ENCODE results near the gene HCN3. TPM values are rescaled to one million over a fixed set of nuclear protein-coding genes. Genes with fewer than 3 reads are reported as not detected.
A peak's percentile ranks its signal among the peaks of the same experiment; 100 is the strongest.

The HCN3 gene
- total RNA-seq, 4 donors from 2014 or later, result 13.0 to 34.0 (median 22.2) TPM

DNA sequence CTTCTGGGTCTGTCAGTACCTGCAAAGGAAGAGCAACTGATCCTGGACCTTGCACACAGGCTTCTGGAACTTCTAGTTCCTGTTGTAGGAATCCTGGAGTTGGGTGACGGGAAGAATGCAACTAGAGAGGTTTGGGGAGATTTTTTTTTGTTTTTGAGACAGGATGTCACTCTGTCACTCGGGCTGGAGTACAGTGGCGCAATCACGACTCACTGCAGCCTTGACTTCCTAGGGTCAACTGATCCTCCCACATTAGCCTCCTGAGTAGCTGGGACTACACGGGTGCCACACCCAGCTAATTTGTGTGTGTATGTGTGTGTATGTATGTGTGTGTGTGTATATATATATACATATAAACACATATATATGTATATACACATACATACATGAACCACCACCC, 40.8 kb upstream of the HCN3 start:
- DNase-seq, result no peak
- Histone ChIP-seq H3K27me3 (no peaks in the 10 kb centered on the region), H3K36me3 (peaks cover 0 to 14% (median 7%) of the 10 kb centered on the region in 4 donors), H3K4me3 (no peak overlapping the region), H3K9me3 (no peaks in the 10 kb centered on the region), H3K27ac (no peak overlapping the region), H3K4me1 (peaks cover 8 to 20% (median 10%) of the 10 kb centered on the region in 4 donors)
- no peak for TF ChIP-seq EP300 (IDR thresholded peaks at IDR 0.05; ENCODE audit: low read depth)
- in situ Hi-C loops (cut with MboI; ENCODE audit: low pct_ligation_motif_present in 1 of 4, low pct_unique_long_range_greater_than_20kb in 1 of 4, low sequenced_read_pairs in 3 of 4) (no loop called here), intact Hi-C loops (cut with DNase I; ENCODE audit: low total_unique reads) (no loop called here)
- 82% methylated on average over 5 of the region's 5 CpGs; no CpG with 5 or more reads in 1 of the 2 donors for WGBS, 2 donors (ENCODE audit: low coverage in 1 of 2)

GRCh38 chr1:155241069-155241679, 36.1 kb upstream of the HCN3 start:
- 11% methylated on average over 4 of the region's 4 CpGs; no CpG with 5 or more reads in 1 of the 2 donors for WGBS, 2 donors (ENCODE audit: low coverage in 1 of 2)
- intact Hi-C loops (cut with DNase I; ENCODE audit: low total_unique reads) (no loop called here), in situ Hi-C loops (cut with MboI; ENCODE audit: low pct_ligation_motif_present in 1 of 4, low pct_unique_long_range_greater_than_20kb in 1 of 4, low sequenced_read_pairs in 3 of 4) (no loop called here)
- DNase-seq, result peak; percentile 84
- no peaks in the 10 kb centered on the region for H3K9me3 ChIP-seq
- H3K27me3 ChIP-seq, result no peaks in the 10 kb centered on the region
- TF ChIP-seq POLR2AphosphoS5 (IDR thresholded peaks at IDR 0.05) (peak; percentile 23 to 70 (median 37)), EP300 (IDR thresholded peaks at IDR 0.05; ENCODE audit: low read depth) (no peak)
- H3K27ac ChIP-seq, result peak overlapping the region; percentile 65 to 97 (median 78)
- peak overlapping the region in 3 of 4 donors; percentile 16 to 58 (median 28) for H3K4me3 ChIP-seq
- peaks cover 20 to 46% (median 32%) of the 10 kb centered on the region in 4 donors for H3K4me1 ChIP-seq
- H3K36me3 ChIP-seq, result peaks cover 0 to 11% (median 5%) of the 10 kb centered on the region in 4 donors

DNA sequence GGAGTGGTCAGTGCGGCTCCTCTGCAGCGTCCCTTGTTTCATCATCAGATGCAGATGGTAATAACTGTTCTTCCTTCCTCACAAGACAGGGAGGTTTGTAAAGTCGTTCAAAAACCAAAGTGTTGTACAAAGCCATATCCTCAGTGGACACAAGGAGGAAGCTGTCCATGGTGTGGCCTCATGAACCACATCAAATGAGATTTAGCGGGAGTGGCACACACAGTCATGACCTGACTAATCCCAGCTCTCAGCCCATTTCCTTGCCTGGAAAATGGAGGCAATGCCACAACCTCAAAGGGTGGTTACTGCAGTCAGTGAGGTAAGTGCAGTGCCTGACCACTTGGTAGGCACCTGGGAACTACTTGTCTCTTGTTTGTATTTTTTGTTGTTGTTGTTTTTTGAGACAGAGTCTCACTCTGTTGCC, 35.4 kb upstream of the HCN3 start:
- no peak for DNase-seq
- TF ChIP-seq POLR2AphosphoS5 (IDR thresholded peaks at IDR 0.05), result no peak
- no peak for TF ChIP-seq EP300 (IDR thresholded peaks at IDR 0.05; ENCODE audit: low read depth)
- TF ChIP-seq POLR2A (IDR thresholded peaks at IDR 0.05), result no peak
- TF ChIP-seq CTCF (IDR thresholded peaks at IDR 0.05), result no peak
- H3K36me3 ChIP-seq, result peaks cover 0 to 4% (median 2%) of the 10 kb centered on the region in 4 donors
- in situ Hi-C loops (cut with MboI; ENCODE audit: low pct_ligation_motif_present in 1 of 4, low pct_unique_long_range_greater_than_20kb in 1 of 4, low sequenced_read_pairs in 3 of 4) (no loop called here), intact Hi-C loops (cut with DNase I; ENCODE audit: low total_unique reads) (no loop called here)
- no peak overlapping the region for H3K4me3 ChIP-seq
- H3K27ac ChIP-seq, result peak overlapping the region; percentile 90 to 97 (median 94)
- H3K4me1 ChIP-seq, result peaks cover 20 to 46% (median 32%) of the 10 kb centered on the region in 4 donors
- H3K9me3 ChIP-seq, result no peaks in the 10 kb centered on the region
- no peaks in the 10 kb centered on the region for H3K27me3 ChIP-seq
- 65% methylated on average over 4 of the region's 4 CpGs; no CpG with 5 or more reads in 1 of the 2 donors for WGBS, 2 donors (ENCODE audit: low coverage in 1 of 2)

DNA sequence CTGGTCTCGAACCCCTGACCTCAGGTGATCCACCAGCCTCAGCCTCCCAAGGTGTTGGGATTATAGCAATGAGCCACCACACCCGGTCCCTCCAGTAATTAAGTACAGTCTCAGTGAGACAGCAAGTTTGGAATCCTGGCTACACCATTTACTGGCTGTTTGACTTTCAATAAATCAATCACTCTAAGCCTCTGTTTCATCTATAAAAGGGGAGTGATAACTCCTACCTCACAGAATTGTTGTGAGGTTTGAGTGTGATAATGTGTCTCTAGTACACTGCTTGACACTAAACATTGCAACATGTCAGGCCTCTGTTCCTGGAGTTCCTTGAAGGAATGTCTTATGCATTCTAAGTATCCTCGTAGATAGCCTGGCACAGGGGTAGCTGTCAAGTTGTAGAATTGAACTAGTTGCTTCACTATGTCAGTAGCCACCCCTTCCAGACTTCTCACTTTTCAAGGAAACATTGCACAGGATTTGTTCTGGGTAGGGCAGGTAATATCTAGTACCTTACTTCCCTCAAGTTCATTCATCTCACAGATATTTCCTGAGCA, 34.4 kb upstream of the HCN3 start:
- TF ChIP-seq POLR2AphosphoS5 (IDR thresholded peaks at IDR 0.05) (peak in 1 of 3 donors; percentile 36), POLR2A (IDR thresholded peaks at IDR 0.05) (no peak)
- intact Hi-C loops (cut with DNase I; ENCODE audit: low total_unique reads), result no loop called here
- Histone ChIP-seq H3K4me3 (no peak overlapping the region), H3K27ac (peak overlapping the region; percentile 90 to 97 (median 94)), H3K36me3 (no peaks in the 10 kb centered on the region), H3K9me3 (no peaks in the 10 kb centered on the region), H3K4me1 (peaks cover 20 to 46% (median 32%) of the 10 kb centered on the region in 4 donors), H3K27me3 (no peaks in the 10 kb centered on the region)
- in situ Hi-C loops (cut with MboI; ENCODE audit: low pct_ligation_motif_present in 1 of 4, low pct_unique_long_range_greater_than_20kb in 1 of 4, low sequenced_read_pairs in 3 of 4), result no loop called here
- WGBS, 2 donors (ENCODE audit: low coverage in 1 of 2), result 49 to 80% methylated on average over 1 to 3 of the region's 3 CpGs
- DNase-seq, result no peak

- 0 to 1% methylated on average over 10 to 53 of the region's 53 CpGs for WGBS, 2 donors (ENCODE audit: low coverage in 1 of 2)
- peak overlapping the region; percentile 90 to 97 (median 94) for H3K27ac ChIP-seq
- H3K9me3 ChIP-seq, result no peaks in the 10 kb centered on the region
- H3K36me3 ChIP-seq, result no peaks in the 10 kb centered on the region
- TF ChIP-seq POLR2AphosphoS5 (IDR thresholded peaks at IDR 0.05) (peak; percentile 88 to 91 (median 88)), EP300 (IDR thresholded peaks at IDR 0.05; ENCODE audit: low read depth) (no peak), POLR2A (IDR thresholded peaks at IDR 0.05) (peak; percentile 87), CTCF (IDR thresholded peaks at IDR 0.05) (peak; percentile 27 to 99 (median 79))
- H3K27me3 ChIP-seq, result no peaks in the 10 kb centered on the region
- in situ Hi-C loops (cut with MboI; ENCODE audit: low pct_ligation_motif_present in 1 of 4, low pct_unique_long_range_greater_than_20kb in 1 of 4, low sequenced_read_pairs in 3 of 4) (no loop called here), intact Hi-C loops (cut with DNase I; ENCODE audit: low total_unique reads) (no loop called here)
- DNase-seq, result peak; percentile 97
- H3K4me3 ChIP-seq, result peak overlapping the region; percentile 12 to 80 (median 58)
- peaks cover 20 to 46% (median 32%) of the 10 kb centered on the region in 4 donors for H3K4me1 ChIP-seq
Observed at GRCh38 chr1:155244368-155245162, 32.7 kb upstream of the HCN3 start.

Data from transverse colon (tissue), 4 donors.